Skin epidermis (tissue), 12 donors: Measurements from ENCODE around the gene SUGP1.
"Not testable (repeated sequence)": the region's sequence is repeated elsewhere in the genome, so short reads cannot be mapped to it uniquely, and the experiment has no call there.

Experiments used
- H3K27ac ChIP-seq, 21 experiments: fragments of 200-600 bp; sonication (generic) in 11 of 21; one replicate each; pipeline ENCODE4 v1.5.0; 2020; ENCODE audit warnings: mild to moderate bottlenecking in 3 of 21, inconsistent platforms in 2 of 21, moderate library complexity in 2 of 21
- H3K4me3 ChIP-seq, 7 experiments: fragments of 200-600 bp; sonication (generic) in 2 of 7; one replicate each; pipeline ENCODE4 v1.5.0; 2020; ENCODE audit warnings: inconsistent platforms in 2 of 7, mild to moderate bottlenecking in 2 of 7, moderate library complexity in 1 of 7

Gene SUGP1

DNA sequence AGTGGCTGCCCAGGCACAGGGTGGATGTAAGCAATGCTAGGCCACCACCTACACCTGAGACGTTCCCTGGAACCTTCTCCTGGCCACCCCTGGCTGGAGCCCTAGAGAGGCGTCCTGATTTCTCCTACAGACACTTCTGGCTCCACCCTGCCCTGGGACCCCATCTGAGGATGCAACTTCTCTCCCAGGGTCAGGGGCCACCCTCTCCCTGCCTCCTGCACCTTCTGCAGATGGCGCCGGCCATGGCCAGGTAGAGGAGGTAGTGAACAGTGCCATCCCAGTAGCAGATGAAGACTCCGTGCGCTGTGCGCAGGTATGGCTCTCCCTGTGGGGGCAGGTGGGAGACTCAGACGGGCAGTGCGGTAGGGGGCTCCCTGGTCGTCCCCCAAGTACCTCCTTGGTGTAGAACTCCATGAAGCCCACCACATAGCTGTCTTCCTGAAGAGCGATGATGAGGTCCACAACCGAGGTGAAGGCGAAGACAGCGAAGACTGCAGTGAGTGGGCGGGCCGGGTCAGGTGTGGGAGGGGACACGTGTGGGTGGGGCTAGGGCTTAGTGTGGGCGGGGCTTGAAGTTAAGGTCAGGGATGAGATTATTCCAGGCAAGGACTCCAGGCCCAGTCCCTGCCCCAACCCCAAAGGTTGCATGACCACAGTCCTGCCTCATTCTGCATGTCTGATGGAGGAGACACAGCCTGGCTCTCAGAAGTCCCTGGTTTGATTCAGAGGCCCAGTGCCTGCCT is 50.2 kb downstream of the SUGP1 start:
- no peak overlapping the region for H3K27ac ChIP-seq
- no peak overlapping the region for H3K4me3 ChIP-seq

DNA sequence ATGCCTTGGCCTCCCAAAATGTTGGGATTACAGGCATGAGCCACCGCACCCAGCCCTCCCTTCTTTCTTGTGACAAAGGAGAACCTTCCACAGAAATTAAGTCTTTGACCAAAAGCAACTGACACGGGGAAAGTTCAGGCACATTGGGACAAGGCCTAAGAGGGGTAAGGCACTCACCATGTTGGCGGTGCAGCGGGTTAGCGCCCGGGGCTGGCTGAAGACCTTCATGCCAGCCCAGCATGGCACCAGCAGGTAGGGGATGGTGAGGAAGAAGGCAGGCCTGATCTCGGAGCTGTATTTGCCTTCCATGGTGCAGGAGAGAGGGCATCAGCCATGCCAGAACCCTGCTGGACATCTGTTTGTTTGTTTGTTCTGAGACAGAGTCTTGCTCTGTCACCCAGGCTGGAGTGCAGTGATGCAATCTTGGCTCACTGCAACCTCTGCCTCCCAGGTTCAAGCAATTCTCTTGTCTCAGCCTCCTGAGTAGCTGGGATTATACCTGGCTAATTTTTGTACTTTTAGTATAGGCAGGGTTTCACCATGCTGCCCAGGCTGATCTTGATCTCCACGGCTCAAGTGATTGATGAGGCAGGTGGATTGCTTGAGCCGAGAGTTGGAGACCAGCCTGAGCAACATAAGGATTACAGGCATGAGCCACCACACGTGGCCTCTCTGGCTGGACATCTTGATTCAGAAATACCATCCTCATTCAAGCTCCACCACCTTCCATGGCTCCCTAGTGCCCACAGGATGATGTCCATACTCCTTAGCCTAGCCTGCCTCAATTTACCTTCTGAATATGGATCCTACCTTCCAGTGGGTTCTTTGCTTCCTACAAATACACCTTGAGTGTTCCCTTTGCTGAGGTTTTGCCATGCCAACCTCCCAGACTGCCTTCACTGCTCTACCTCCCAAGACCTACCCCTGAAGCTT is 51.6 kb downstream of the SUGP1 start:
- no peak overlapping the region for H3K27ac ChIP-seq

DNA sequence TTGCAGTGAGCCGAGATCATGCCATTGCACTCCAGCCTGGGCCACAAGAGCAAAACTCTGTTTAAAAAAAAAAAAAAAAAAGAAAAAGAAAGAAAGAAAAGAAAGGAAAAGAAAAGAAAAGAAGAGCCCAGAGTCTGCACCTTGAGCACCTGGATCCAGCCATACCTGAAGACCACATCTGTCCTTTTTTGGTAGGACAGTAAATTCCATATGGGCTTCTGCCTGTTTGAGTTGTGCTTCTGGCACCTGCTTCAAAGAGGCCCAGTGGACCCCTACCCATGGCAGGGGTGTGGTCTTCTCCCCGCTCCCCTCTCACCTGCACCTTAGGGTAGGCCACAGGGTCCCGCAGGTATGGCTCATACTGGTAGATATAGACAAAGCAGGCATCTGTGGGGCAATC is 53.0 kb downstream of the SUGP1 start:
- Histone ChIP-seq H3K4me3 (no peak overlapping the region), H3K27ac (no peak overlapping the region)

More for the DNA sequence above, 51.6 kb downstream of the SUGP1 start:
- H3K4me3 ChIP-seq, result no peak overlapping the region

DNA sequence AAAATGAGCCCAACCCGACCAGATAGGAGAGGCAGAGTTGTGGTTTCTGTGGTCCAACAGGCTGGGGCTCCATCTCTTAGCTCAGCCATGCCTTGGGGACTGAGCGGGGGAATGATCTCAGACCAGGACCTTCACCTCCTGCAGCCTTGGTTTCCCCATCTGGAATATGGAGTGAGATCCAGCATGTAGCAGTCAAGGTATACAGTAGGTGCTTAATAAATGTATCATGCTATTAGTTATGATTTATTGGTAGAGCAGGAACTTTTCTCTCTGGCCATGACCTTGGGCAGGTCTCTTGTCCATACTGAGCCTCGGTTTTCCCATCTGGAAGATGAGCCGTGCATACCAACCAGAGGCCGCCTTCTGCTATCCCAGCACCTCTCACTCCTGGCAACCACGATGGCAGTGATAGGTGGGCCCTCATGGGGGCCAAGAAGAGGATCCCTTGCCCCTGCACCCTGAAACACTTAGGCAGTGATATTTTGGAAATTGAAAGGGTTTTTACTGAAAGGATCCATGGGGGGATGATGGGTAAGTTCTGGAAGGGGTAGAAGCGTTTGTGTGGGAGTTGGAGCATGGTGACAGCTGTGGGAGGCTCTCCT is 56.3 kb downstream of the SUGP1 start:
- H3K27ac ChIP-seq, result no peak overlapping the region
- no peak overlapping the region for H3K4me3 ChIP-seq

DNA sequence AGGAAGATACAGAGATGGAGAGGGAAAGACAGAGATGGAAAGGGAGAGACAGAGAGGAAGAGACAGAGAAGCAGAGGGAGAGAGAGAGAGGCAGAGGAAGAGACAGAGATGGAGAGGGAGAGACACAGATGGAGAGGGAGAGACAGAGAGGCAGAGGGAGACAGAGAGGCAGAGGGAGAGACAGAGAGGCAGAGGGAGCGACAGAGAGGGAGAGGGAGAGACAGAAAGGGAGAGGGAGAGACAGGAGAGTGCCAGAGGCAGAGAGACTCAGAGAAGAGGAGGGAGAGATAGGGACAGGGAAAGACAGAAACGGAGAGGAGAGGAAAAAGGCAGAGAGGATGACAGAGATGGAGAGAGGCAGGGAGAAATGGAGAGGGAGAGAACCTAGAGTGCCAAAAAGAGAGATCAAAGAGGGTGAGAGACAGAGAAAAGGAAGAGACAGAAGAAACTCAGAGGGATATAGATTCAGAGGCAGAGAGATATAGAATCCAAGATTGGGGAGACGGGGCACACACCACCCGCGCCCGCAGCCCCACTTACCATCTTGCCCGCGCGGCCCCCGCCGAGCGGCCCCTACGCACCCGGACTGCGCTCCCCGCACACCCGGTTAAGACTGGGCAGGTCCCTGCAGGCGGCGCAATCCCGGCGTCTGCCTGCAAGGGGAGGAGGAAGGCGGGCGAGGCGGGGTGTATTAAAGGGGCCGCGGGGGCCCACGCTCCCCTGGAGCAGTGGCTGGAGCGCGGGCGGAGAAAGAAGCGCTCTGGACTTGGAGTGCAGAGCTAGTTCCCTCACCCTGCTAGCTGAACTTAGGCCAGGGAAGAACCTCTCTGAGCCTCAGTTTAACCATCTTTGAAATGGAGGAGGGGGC is 57.9 kb downstream of the SUGP1 start:
- no peak overlapping the region for H3K27ac ChIP-seq
- no peak overlapping the region for H3K4me3 ChIP-seq

DNA sequence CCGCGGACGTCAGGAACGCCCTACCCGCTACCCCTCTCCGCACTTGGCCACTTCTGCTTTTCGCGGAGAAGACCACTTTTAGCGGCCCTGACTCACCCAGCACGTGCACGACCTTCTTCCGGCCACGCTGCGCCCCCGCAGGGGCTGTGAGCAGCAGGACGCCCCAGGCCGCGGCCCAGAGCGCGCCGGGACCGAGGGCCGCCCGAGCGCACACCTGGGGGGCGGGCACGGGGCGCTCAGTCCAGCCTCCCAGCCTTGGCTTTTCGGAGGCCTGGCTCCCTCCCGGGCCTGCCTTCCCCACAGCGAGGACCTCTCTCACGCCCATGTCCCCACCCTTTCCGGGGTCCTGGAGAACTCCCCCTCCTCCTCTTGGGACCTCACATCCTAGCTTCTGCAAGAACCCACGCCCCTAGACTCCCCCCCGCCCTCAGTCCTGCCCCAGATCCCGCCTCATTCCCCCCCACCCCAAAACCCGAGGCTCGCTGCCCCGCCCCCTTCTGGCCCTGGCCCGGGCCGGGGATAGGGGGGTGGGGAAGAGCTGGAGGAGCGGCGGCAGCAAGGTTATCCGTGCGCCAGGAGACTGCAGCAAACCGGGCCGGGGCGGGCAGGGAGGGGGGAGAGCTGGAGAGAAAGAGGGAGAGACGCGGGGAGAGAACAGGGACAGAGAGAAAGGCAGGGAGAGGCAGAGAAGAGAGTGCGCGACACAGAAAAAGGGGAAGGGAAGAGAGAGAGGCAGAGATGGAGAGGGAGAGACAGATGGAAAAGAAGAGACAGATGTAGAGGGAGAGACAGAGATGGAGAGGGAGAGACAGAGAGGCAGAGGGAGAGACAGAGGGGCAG is 58.7 kb downstream of the SUGP1 start:
- H3K4me3 ChIP-seq, result no peak overlapping the region
- H3K27ac ChIP-seq, result no peak overlapping the region

DNA sequence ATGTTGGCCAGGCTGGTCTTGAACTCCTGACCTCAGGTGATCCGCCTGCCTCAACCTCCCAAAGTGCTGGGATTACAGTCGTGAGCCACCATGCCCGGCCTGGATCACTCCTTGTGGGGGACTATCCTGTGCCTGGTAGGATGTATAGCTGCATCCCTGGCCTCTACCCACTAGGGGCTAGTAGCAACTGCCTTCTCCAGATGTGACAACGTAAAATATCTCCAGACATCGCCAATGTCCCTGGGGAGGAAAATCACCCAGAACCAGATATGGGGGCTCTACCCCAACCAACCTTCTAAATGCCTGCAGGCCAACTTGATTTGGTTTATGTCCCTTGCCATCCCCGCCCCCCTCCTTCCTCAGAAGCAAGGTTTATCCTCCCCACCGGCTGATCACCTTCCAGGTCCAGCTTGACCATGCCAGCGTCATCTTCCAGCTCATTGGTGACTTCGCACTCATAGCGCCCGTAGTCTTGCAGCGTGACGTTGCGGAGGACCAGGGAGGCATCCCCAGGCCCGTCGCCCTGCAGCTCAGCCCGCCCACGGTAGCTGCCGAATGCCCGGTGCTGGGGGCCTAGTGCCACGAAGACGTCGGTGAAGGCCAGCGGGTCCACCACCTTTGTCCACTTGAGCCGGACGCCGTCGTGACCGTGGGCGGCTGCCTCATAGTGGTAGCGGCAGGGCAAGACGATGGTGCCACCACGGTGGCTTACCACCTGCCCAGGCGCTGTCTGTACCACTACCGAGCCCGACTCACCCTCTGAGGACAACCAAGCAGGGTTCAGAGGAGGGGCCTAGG is 59.7 kb downstream of the SUGP1 start:
- Histone ChIP-seq H3K4me3 (no peak overlapping the region), H3K27ac (no peak overlapping the region)

- no peak overlapping the region for H3K4me3 ChIP-seq
- H3K27ac ChIP-seq, result no peak overlapping the region
Observed at GRCh38 chr19:19259741-19260140, 60.6 kb downstream of the SUGP1 start.

GRCh38 chr19:19258589-19259338 is 61.5 kb downstream of the SUGP1 start:
- no peak overlapping the region for H3K27ac ChIP-seq
- H3K4me3 ChIP-seq, result no peak overlapping the region

DNA sequence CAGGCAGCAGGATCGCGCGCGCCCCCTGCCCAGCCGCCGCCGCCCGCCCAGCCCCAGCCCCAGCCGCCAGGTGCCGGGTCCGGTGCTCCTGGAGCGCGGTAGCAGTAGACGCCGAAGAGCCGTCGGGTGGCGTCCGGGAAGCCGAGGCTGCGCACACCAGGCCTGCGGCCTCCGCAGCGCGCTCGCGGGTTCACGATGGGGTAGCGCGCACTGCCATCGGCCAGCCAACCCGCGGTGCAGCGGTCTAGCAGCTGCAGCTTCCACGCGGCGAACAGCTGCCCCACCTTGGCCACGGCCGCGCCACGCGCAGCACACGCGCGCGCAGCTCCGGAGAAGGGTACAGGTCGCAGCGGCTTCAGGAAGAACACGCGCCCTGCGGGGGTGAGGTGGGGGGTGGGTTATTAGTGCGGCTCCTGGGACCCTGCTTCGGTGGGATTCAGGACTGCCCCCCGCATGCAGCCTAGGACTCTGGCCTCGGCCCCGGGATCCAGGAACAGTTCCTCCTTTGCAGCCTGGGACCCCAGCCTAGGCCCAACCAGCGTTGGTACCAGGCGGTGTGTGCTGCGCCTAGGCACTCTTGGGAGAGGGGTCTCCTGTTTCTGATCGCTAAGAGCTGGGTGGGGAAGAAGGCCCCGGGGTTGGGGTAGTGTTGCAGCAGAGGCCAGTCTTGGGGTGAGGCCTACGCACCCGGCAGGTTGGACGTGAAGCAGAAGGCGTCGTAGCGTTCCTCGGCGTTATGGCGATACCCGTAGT is 62.3 kb downstream of the SUGP1 start:
- Histone ChIP-seq H3K4me3 (no peak overlapping the region), H3K27ac (no peak overlapping the region)

GRCh38 chr19:19257137-19257536 is 63.2 kb downstream of the SUGP1 start:
- Histone ChIP-seq H3K27ac (no peak overlapping the region), H3K4me3 (no peak overlapping the region)

- H3K27ac ChIP-seq, result no peak overlapping the region
- H3K4me3 ChIP-seq, result no peak overlapping the region
Observed at GRCh38 chr19:19256072-19256969, 64.0 kb downstream of the SUGP1 start.

DNA sequence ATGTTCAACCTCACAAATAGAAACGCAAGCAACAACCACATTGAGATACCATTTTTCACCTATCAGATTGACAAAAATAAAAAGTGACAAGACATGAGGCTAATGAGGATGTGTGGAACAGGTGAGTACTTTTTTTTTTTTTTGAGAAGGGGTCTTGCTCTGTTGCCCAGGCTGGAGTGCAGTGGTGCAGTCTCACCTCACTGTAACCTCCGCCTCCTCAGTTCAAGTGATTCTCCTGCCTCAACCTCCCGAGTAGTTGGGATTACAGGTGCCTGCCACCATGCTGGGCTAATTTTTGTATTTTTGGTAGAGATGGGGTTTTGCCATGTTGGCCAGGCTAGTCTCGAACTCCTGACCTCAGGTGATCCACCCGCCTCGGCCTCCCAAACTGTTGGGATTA is 66.9 kb downstream of the SUGP1 start:
- not testable (repeated sequence) for H3K27ac ChIP-seq, H3K4me3 ChIP-seq

GRCh38 chr19:19250196-19250801 is 70.0 kb downstream of the SUGP1 start:
- H3K27ac ChIP-seq, result no peak overlapping the region
- no peak overlapping the region for H3K4me3 ChIP-seq

- no peak overlapping the region for H3K27ac ChIP-seq
- H3K4me3 ChIP-seq, result no peak overlapping the region
Observed at GRCh38 chr19:19240476-19240875, 79.8 kb downstream of the SUGP1 start.
